ENCODE data around the gene SLC10A3. TPM values are rescaled to one million over a fixed set of nuclear protein-coding genes. Genes with fewer than 3 reads are reported as not detected.

Gene SLC10A3
- total and polyA plus RNA-seq, 2 donors (not counting 1 experiment from before 2014, with no cell fraction given): 17.9 to 36.9 TPM

- ATAC-seq (ENCODE audit: low read depth) (no peak), DNase-seq (no peak)
- Histone ChIP-seq H3K9ac (ENCODE audit: low read length) (no peak overlapping the region), H4K20me1 (ENCODE audit: control insufficient read depth, insufficient read depth, low read length, poor library complexity, severe bottlenecking) (no peaks in the 10 kb centered on the region), H3K27me3 (replicated peaks in 1 of 4; ENCODE audit: control extremely low read depth in 1 of 4, control insufficient read depth in 3 of 4, insufficient read depth in 4 of 4, low read length in 3 of 4) (no peaks in the 10 kb centered on the region), H3K79me2 (ENCODE audit: control insufficient read depth, insufficient read depth, low read length) (no peaks in the 10 kb centered on the region), H3K4me2 (replicated peaks; ENCODE audit: low read depth, low read length, poor library complexity, severe bottlenecking) (no peak overlapping the region), H2AFZ (ENCODE audit: insufficient read depth, low read depth, low read length, poor library complexity, severe bottlenecking) (no peak overlapping the region), H3K27ac (ENCODE audit: low read length in 2 of 2) (no peak overlapping the region), H3K4me3 (ENCODE audit: control extremely low read depth in 1 of 5, extremely low read depth in 1 of 5, insufficient read depth in 1 of 5, low read depth in 2 of 5, low read length in 4 of 5) (no peak overlapping the region), H3K4me1 (ENCODE audit: control insufficient read depth in 2 of 2, insufficient read depth in 2 of 2, low read length in 2 of 2) (peaks cover 0 to 7% of the 10 kb centered on the region in 2 donors), H3K9me3 (ENCODE audit: control extremely low read depth in 1 of 3, control insufficient read depth in 2 of 3, insufficient read depth in 1 of 3, low read length in 2 of 3) (no peaks in the 10 kb centered on the region), H3K36me3 (replicated peaks in 1 of 2; ENCODE audit: control extremely low read depth in 1 of 2, control insufficient read depth in 1 of 2, extremely low read depth in 1 of 2, insufficient read depth in 2 of 2, low read length in 1 of 2) (peaks cover 0 to 18% of the 10 kb centered on the region in 2 experiments)
- H3K9me3 Mint-ChIP-seq (ENCODE audit: insufficient read depth): no peaks in the 10 kb centered on the region
- no CpG with 5 or more reads among the region's 7 CpGs for WGBS (ENCODE audit: insufficient coverage)
- CTCF ChIA-PET: no interaction called here
- intact Hi-C loops (cut with micrococcal nuclease): no loop called here
- no peaks in the 10 kb centered on the region for H3K27me3 Mint-ChIP-seq
- peaks cover 5% of the 10 kb centered on the region for H3K4me1 Mint-ChIP-seq
- TF ChIP-seq CTCF (IDR thresholded peaks at IDR 0.05): no peak
- no peak for TF ChIP-seq EZH2 (IDR thresholded peaks at IDR 0.05; ENCODE audit: borderline replicate concordance, insufficient read depth, low read depth, low read length, poor library complexity, severe bottlenecking)
- POLR2A ChIA-PET: no interaction called here
- no peak overlapping the region for H3K27ac Mint-ChIP-seq
- no peak overlapping the region for H3K4me3 Mint-ChIP-seq
These were observed 16.7 kb downstream of the SLC10A3 start for GRCh38 chrX:154473683-154474082.

- H3K36me3 ChIP-seq (replicated peaks in 1 of 2; ENCODE audit: control extremely low read depth in 1 of 2, control insufficient read depth in 1 of 2, extremely low read depth in 1 of 2, insufficient read depth in 2 of 2, low read length in 1 of 2): peaks cover 0 to 18% of the 10 kb centered on the region in 2 experiments
- 83% methylated on average over 17 of the region's 28 CpGs for WGBS (ENCODE audit: insufficient coverage)
- ChIA-PET POLR2A (no interaction called here), CTCF (no interaction called here)
- no peak overlapping the region for H3K4me3 Mint-ChIP-seq
- H3K27me3 Mint-ChIP-seq: no peaks in the 10 kb centered on the region
- TF ChIP-seq CTCF (IDR thresholded peaks at IDR 0.05): no peak
- no peak for TF ChIP-seq EZH2 (IDR thresholded peaks at IDR 0.05; ENCODE audit: borderline replicate concordance, insufficient read depth, low read depth, low read length, poor library complexity, severe bottlenecking)
- H3K27ac ChIP-seq (ENCODE audit: low read length in 2 of 2): no peak overlapping the region
- peaks cover 0 to 3% of the 10 kb centered on the region in 2 donors for H3K4me1 ChIP-seq (ENCODE audit: control insufficient read depth in 2 of 2, insufficient read depth in 2 of 2, low read length in 2 of 2)
- H3K4me1 Mint-ChIP-seq: peaks cover 2% of the 10 kb centered on the region
- H3K79me2 ChIP-seq (ENCODE audit: control insufficient read depth, insufficient read depth, low read length): no peaks in the 10 kb centered on the region
- H3K9me3 ChIP-seq (ENCODE audit: control extremely low read depth in 1 of 3, control insufficient read depth in 2 of 3, insufficient read depth in 1 of 3, low read length in 2 of 3): no peaks in the 10 kb centered on the region
- intact Hi-C loops (cut with micrococcal nuclease): no loop called here
- H2AFZ ChIP-seq (ENCODE audit: insufficient read depth, low read depth, low read length, poor library complexity, severe bottlenecking): no peak overlapping the region
- no peak for DNase-seq
- no peaks in the 10 kb centered on the region for H3K9me3 Mint-ChIP-seq (ENCODE audit: insufficient read depth)
- no peak overlapping the region for H3K4me3 ChIP-seq (ENCODE audit: control extremely low read depth in 1 of 5, extremely low read depth in 1 of 5, insufficient read depth in 1 of 5, low read depth in 2 of 5, low read length in 4 of 5)
- H3K27ac Mint-ChIP-seq: no peak overlapping the region
- no peaks in the 10 kb centered on the region for H3K27me3 ChIP-seq (replicated peaks in 1 of 4; ENCODE audit: control extremely low read depth in 1 of 4, control insufficient read depth in 3 of 4, insufficient read depth in 4 of 4, low read length in 3 of 4)
- ATAC-seq (ENCODE audit: low read depth): no peak
- H4K20me1 ChIP-seq (ENCODE audit: control insufficient read depth, insufficient read depth, low read length, poor library complexity, severe bottlenecking): no peaks in the 10 kb centered on the region
- no peak overlapping the region for H3K9ac ChIP-seq (ENCODE audit: low read length)
- H3K4me2 ChIP-seq (replicated peaks; ENCODE audit: low read depth, low read length, poor library complexity, severe bottlenecking): no peak overlapping the region
These were observed 17.5 kb downstream of the SLC10A3 start for GRCh38 chrX:154472685-154473632.

Data from B cell (primary cell).